ENCODE results near the gene PRKCE.

Gene PRKCE

GRCh38 chr2:46095830-46096229, 444.4 kb downstream of the PRKCE start:
- no peak for DNase-seq

GRCh38 chr2:46096260-46096659, 444.8 kb downstream of the PRKCE start:
- no peak for DNase-seq

GRCh38 chr2:46097714-46098480, 446.4 kb downstream of the PRKCE start:
- DNase-seq: no peak

GRCh38 chr2:46098621-46099062, 447.2 kb downstream of the PRKCE start:
- no peak for DNase-seq

GRCh38 chr2:46101557-46102220, 450.2 kb downstream of the PRKCE start:
- no peak for DNase-seq

GRCh38 chr2:46106690-46107089, 455.2 kb downstream of the PRKCE start:
- no peak for DNase-seq

- DNase-seq: no peak
These were observed 463.5 kb downstream of the PRKCE start for GRCh38 chr2:46114996-46115395.

GRCh38 chr2:46116150-46116549, 464.7 kb downstream of the PRKCE start:
- DNase-seq: no peak

- DNase-seq: no peak
These were observed 465.1 kb downstream of the PRKCE start for GRCh38 chr2:46116553-46116991.

- DNase-seq: no peak
These were observed 465.9 kb downstream of the PRKCE start for GRCh38 chr2:46117379-46117778.

- DNase-seq: no peak
These were observed 466.5 kb downstream of the PRKCE start for GRCh38 chr2:46117994-46118393.

GRCh38 chr2:46118656-46119371, 467.3 kb downstream of the PRKCE start:
- DNase-seq: no peak

GRCh38 chr2:46119453-46119852, 468.0 kb downstream of the PRKCE start:
- DNase-seq: no peak

GRCh38 chr2:46120792-46121555, 469.5 kb downstream of the PRKCE start:
- DNase-seq: no peak

GRCh38 chr2:46122318-46122976, 471.0 kb downstream of the PRKCE start:
- DNase-seq: no peak

GRCh38 chr2:46123013-46123412, 471.5 kb downstream of the PRKCE start:
- DNase-seq: no peak

- no peak for DNase-seq
These were observed 474.3 kb downstream of the PRKCE start for GRCh38 chr2:46125798-46126197.

GRCh38 chr2:46126571-46126970, 475.1 kb downstream of the PRKCE start:
- no peak for DNase-seq

GRCh38 chr2:46127176-46127575, 475.7 kb downstream of the PRKCE start:
- DNase-seq: no peak

- DNase-seq: no peak
These were observed 479.0 kb downstream of the PRKCE start for GRCh38 chr2:46130511-46130910.

GRCh38 chr2:46132996-46133395, 481.5 kb downstream of the PRKCE start:
- no peak for DNase-seq

- no peak for DNase-seq
These were observed 483.2 kb downstream of the PRKCE start for GRCh38 chr2:46134531-46135227.
